Activated naive CD4-positive, alpha-beta T cell treated with Interleukin-2 at 50 U/mL for 16 hours (primary cell): ENCODE data around the gene IER3.

Experiments
- DNase-seq: peaks from one replicate; pipeline ENCODE4 v3.0.0-alpha.2; 2020

The IER3 gene, protein sequence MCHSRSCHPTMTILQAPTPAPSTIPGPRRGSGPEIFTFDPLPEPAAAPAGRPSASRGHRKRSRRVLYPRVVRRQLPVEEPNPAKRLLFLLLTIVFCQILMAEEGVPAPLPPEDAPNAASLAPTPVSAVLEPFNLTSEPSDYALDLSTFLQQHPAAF

GRCh38 chr6:30744054-30744805 lies at the start of gene IER3:
Gene IER3, minus strand, starts transcription at chr6:30744547. Its CDS starts 29 bp downstream, at chr6:30744518.
- DNase-seq, result peak; percentile 87

DNA sequence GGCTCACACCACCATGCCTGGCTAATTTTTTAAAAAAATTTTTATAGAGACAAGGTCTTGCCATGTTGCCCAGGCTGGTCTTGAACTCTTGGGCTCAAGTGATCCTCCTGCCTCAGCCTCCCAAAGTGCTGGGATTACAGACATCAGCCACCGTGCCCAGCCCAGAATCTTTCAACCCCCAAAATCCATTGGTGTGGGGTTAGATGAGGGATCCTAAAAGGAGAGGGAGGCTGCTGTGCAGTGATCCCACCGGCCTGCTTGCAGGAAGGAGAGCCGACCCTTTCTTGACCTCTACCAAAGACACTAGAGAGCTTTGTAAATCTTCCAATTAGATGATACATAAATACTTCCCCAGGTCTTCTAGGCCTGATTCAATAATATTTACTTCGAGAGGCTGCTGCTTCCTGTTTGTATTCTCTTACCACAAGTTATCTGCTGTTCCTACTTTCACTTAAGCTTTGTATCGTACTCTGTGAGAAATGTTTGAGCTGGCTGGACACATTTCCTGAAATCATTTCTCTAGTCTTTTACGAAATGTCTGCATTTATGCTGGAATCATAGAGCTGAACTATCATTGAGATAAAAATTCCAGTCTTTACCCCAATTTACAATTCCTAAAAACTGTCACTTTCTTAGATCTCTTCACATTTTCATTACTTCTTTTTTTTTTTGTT lies 49.3 kb upstream of the IER3 start:
- DNase-seq, result no peak

GRCh38 chr6:30792786-30793185 lies 48.4 kb upstream of the IER3 start:
- no peak for DNase-seq

DNA sequence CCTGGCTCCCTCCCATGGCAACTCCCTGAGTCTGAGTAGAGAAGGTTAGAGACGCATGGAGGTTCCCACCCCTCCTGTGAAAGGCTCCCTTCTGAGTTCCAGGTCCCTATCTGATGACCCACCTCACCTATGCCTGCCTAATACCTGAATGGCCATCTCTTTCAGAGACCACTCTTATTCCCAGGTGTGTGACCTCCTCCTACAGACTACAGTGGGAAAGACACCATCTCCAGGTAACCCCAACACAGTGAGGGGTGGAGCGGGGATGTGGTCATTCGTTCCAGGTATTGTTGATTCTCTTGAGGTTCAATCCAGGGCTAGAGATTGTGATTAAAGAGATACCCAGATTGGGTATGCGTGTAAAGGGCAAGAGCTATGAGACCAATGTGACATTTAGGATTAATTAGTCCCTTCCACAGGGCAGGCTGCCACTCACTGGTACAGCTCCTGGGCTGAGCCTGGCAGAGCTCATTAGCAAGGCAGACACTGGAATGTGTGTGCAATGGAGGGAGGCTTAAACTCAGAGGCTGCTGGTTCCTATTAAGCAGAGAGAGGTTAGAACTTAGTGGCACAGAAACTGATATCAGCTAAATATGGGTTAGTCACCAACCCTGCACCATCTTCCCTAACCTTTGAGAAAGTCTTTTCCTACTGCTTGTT lies 46.5 kb upstream of the IER3 start:
- no peak for DNase-seq

DNA sequence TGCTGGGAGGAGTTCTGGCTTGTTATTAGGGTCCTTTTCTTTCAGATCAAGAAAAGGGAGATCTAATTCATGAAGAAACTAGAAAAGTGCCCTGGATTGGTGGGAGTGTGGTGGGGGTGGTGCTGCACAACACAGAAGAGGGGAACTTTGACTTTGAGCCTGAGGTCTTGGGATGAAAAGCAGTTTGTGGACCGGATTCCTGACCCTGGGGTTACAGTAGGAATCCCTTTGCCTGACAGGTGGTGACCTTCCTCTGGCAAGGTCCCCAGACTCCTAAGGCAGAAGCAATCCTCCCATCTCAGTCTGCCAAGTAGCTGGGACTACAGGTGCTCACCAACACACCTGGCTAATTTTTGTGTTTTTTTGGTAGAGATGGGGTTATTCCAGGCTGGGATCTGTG lies 45.3 kb upstream of the IER3 start:
- DNase-seq, result no peak

GRCh38 chr6:30787954-30788353 lies 43.6 kb upstream of the IER3 start:
- DNase-seq, result no peak

DNA sequence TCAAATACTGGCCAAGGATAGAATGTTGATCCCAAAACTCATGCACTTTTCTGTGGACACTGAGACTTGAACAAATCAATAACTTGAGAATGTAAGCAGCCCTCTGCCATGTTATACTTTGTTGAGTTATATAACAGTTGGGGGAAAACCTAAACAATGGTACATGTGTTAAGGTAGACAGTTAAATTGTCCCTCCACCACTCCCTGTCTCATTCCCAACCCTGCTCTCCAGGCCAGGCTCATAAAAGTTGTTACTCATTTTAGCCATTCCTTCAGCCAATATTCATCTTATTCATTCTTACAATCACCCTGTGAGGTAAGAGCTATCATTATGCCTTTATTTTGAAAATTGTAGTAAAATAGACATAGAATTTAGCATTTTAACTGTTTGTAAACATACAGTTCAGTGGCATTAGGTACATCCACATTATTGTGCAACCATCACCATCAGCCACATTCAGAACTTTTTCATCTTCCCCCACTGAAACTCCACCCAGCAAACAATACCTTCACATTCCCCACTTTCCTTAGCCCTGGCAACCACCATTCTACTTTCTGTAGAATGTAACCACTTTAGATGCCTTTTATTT lies 38.2 kb upstream of the IER3 start:
- no peak for DNase-seq

DNA sequence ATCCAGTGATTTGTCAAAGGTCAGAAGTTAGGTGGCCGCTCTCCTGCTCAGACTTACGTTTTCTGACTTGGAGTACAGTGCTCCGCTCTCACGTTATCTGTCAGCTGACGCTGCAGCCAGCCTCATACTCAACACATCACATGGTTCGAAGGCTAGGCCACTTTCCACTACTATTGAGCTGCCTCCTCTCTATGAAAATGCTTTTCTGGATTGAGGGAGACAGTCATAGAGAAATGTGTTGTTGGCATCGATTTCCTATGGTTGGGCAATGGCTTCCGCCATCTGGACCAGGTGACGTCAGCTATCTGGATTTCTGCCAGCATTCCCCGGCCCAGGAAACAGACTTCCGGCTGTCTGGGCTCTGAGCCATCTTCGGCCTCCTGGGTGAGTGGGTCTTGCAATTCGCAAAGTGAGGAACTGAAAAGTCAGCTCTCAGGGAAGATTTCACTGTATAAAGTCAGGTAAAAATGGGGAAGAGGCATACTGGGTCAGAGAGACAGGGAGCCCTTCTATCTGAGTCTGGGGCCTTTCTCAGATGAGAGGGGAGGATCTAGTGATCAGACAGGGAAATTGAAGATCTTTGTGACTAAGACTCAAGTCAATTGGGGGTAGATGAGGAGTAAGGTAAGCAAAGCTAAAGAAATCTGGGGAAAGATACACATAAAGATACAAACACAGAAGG lies 37.5 kb upstream of the IER3 start:
- no peak for DNase-seq

- no peak for DNase-seq
Measured at GRCh38 chr6:30781395-30781742, 37.0 kb upstream of the IER3 start.

GRCh38 chr6:30780642-30780920 lies 36.2 kb upstream of the IER3 start:
- DNase-seq, result no peak

DNA sequence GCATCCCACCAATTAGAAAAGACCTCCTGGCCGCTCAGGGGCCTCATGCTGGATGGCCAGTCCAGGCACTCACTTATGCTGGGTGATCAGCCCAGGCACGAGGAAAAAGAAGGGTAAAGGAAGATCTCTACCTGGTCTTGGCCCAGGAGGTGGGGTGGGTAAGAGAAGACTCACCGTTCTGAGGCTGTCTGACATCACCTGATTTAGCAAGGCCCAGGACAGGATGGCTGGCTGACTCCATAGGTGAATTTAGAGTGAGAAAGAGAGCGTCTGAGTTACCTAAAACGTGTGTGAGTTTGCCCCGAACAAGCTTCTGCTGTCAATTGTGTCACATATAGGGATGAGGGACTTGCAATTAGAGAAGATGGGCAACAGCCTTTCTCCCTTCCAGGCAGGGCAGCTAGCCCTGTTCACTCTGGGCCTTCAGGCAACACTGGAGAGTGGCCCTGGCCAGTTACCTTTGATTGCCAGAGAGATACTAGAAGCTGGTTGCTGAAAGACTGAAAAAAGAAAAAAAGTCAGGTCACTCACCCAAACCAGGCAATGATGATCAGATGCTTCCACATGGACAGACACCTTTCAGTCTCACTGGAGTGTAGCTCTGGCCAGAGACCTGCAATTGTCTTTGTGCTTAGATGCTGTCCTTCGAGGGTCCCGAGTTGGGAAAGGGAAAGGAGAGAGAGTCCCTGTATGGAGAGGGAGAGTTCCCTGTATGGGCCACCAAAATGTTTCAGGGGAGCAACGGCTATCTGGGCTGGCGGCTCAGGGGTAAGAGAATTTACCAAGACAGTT lies 35.7 kb upstream of the IER3 start:
- no peak for DNase-seq

DNA sequence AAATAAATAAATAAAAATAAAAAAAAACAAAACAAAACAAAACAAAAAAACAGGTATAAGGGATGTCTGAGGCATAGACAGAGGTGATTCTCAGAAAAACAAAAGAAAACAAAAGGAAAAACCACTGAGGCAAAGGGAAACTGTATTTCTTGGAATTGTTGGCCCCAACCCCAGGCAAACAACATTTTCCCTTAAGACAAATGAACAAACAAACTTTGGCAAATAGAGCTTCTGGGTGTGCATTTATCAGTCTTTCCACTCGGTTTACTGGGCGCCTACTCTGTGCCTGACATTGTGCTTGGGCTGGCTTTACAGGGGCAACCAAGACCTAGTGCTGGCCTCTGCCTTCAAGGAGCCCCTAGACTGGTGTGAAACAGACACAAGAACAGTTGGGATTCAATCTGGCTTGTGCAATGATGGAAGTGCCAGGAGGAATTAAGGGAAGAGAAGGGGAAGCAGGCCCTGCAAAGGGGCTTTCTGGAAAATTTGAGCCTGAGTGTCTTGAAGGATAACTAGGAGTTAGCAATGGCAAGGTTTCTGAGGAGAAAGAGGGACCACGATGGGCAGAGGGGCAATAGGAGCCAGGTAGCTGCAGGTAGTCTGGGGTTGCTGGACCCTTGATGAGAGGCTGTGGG lies 33.8 kb upstream of the IER3 start:
- DNase-seq, result no peak

DNA sequence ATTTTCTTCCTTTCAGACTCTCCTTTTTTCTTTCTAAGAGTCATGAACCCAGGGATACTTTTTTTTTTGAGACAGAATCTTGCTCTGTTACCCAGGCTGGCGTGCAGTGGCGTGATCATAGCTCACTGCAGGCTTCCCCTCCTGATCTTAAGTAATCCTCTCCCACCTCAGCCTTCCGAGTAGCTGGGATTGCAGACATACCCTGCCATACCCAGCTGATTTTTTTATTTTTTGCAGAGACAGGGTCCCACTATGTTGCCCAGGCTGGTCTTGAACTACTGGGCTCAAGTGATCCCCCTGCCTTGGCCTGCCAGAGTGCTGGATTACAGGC lies 32.8 kb upstream of the IER3 start:
- DNase-seq, result no peak

DNA sequence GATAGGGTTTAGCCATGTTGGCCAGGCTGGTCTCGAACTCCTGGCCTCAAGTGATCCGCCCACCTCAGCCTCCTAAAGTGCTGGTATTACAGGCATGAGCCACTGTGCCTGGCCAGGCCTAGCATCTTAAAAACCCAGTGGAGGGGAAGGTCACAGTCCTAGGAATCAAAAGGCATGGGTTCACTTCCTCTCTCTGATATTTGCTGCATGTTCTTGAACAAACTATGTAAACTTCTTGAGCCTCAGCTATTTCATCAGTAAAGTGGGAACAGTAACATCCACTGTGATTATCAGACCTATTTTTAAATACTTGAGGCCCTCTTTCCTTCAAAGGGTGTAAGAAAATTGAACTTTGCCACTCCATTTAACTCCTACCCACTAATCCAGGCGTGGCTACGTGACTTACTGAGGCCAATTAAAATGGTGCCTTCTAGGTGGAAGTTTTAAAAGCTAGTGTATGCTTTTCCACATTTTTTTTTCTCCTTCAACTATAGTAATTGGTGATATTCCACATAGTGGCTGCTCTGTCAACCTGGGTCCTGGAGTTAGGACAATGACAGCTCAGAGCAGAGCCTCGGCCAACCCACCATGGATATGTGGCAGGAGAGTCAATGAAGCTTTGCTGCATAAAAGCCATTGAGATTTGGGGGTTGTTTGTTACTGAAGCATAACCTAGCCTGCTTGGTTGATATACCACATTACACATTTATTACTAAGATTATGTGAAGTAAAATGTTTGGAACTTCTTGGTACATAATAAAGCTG lies 32.2 kb upstream of the IER3 start:
- no peak for DNase-seq

GRCh38 chr6:30775104-30775503 lies 30.8 kb upstream of the IER3 start:
- DNase-seq, result no peak

DNA sequence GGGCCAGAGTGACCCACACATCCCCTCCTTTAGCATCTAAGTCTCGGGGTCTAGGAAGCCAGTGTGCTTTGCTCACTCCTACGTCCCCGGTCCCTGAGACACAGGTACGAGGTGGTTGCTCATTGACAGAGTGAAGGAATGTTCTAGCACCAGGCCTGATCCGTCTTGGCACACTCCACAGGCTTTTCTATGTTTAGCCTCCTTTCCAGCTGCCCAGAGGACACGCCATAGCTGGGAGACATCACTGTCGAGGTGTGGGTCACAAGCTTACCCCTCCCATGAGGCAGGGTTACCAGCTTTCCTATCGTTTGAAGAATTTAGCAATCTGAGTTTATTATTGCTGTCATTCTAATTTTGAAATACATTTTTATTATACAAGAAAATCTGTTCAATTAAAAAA lies 30.4 kb upstream of the IER3 start:
- no peak for DNase-seq

GRCh38 chr6:30770592-30770991 lies 26.2 kb upstream of the IER3 start:
- no peak for DNase-seq

- no peak for DNase-seq
Measured at GRCh38 chr6:30769853-30770524, 25.6 kb upstream of the IER3 start.

DNA sequence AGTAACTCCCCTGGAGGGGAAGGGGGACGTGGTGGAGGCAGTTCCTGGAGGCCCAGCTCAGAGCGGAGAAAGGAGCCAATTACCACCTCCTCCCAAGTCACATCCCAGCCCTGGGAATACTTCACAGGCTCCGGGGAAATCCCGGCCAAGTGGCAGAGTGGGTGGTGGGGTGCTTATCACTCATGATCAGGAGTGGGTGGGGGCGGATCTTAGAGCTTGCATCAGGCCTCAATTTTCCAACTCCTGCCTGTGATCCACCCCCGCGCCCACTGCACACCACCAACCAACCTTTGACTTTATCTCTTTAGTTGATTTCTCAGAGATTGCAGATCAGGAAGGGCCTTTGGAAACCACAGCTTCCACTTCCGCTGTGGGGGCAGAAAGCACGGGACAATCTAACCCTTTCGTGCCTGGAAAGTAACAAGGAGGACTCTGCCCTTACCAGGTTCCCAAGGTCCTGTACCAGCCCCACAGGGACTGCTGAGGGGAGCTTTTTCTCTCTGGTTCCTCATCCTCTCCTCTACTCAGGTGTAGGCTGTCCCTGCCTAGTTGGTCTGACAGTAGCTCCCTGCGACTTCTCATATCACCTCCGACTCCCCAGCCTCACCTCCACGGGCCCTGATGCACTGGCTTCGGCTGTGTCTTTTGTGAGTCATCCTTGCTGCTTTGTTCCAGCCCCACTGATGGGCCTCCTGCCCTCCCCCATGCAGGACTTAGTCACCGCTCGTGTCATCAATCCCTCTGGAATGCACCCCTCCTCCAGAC lies 24.9 kb upstream of the IER3 start:
- DNase-seq, result peak; percentile 85

GRCh38 chr6:30768634-30769087 lies 24.3 kb upstream of the IER3 start:
- DNase-seq, result no peak
